Activated naive CD8-positive, alpha-beta T cell treated with anti-CD3 and anti-CD28 coated beads, Interleukin-2, amount 50 U/mL, for 16 hours (primary cell): ENCODE results near the gene ARHGEF38.
"Not testable (repeated sequence)": the region's sequence is repeated elsewhere in the genome, so short reads cannot be mapped to it uniquely, and the experiment has no call there.

ENCODE experiments used
- DNase-seq: peaks from one replicate; pipeline ENCODE4 v3.0.0-alpha.2; 2020; ENCODE audit warnings: low read depth, low spot score

ARHGEF38 gene

GRCh38 chr4:105645440-105645839, 93.0 kb downstream of the ARHGEF38 start:
- no peak for DNase-seq

- DNase-seq, result no peak
Observed at GRCh38 chr4:105650190-105650589, 97.8 kb downstream of the ARHGEF38 start.

GRCh38 chr4:105651884-105652283, 99.5 kb downstream of the ARHGEF38 start:
- DNase-seq, result no peak

DNA sequence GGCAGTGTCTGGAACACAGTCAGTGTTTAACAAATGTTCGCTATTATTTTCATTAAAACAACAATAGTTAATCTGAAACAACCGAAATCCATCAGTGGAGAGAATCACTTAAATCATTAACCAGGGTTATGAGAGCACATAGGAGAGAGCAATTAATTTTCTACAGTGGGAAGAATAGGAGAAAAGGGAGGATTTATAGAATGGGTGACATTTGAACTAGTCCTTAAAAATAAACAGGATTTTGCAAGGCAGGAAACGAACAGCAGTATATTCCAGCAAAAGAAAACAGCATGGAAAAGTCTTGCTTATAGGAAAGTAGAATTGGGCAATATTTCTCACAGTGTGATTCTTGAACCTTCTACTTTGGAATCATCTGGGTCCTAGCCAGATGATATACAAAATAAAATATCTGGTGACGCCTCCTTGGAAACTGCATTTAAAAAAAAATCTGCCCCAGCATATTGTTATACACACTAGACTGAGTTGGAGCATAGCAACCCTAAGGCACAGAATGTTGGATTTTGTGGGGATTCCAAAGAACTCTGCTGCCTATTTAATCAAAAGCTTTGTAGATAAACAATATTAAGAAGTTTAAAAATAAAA, 100.0 kb downstream of the ARHGEF38 start:
- DNase-seq, result no peak

- DNase-seq, result no peak
Observed at GRCh38 chr4:105657117-105657765, 104.8 kb downstream of the ARHGEF38 start.

DNA sequence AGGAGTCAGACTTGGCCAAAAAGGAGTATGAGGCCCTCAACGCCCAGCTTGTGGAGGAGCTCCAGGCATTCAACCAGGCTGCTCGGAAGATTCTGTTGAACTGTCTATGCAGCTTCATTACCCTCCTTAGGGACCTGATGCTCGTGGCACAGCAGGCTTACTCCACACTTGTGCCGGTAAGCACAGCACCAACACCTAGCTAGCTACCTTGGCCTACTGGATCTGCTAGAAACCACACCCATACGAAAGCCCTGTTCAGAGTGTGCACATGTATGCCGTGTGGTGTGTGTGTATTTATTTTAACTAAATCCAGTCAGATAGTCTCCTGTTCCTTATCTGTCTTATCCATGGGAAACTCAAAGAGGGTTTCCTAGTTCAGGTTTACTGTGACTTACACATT, 106.8 kb downstream of the ARHGEF38 start:
- DNase-seq, result no peak

GRCh38 chr4:105661028-105661427, 108.6 kb downstream of the ARHGEF38 start:
- no peak for DNase-seq

DNA sequence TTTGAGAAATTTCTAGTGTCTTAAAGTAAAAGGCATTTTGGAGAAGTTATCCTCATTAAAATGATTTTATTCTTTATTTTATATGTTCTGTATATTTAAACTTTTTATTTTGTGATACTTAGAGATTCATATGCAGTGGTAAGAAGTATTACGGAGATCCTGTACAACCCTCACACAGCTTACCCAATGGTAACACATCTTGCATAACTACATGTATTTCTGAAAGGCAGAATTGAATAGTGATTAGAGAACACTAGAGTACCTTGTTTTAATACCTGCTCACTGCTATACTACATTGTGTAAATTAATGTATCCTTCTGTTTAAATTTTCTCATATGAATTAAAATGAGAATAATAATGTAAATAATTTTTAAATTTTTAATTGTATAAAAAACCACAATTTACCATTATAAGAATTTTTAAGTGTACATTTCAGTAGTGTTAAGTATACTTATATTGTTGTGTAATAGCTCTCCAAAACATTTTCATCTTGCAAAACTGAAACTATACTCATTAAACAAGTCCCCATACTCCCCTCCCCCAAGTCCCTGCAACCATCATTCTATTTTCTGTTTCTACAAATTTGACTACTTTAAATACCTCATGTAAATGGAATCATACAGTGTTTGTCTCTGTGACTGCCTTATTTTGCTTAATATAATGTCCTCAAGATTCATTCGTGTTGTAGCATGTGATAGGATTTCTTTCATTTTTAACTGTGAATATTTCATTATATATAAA, 110.7 kb downstream of the ARHGEF38 start:
- DNase-seq, result no peak

DNA sequence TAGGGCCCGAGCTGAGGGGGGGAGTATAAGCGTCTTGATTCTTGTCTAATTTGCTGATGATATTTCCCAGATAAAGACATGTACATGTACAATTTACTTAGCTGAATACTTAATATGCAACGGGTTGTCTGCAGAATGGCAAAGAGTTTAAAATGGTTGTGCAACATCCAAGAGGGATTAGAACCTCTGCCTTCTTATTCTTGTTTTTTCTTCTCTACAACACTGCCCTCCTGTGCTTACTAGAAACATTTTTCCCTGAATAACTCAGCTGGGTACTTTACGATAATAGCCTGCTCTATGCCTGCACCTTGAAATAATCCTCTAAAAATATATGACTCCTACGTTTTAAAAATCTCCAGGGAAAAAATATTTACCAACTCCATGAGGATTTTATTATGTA, 114.3 kb downstream of the ARHGEF38 start:
- DNase-seq, result no peak

GRCh38 chr4:105670684-105671083, 118.3 kb downstream of the ARHGEF38 start:
- DNase-seq, result no peak

DNA sequence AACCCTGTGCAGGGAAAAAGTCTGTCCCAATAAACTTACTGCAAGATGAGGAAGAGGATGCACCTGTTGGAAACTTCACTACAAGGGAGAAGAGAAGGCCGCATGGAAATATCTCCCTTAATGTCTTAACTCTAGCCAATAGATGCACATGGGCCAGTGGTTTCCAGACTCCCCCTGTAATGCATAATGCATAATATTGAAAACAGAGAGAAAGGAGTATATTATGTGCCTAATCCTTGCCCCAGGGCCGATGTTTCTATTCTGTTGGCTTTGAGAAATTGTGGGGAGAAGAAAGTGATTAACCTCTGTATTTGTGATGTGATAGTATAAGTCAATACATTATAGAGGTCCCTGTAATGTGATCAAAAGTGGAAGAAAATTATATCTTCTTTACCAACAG, 118.9 kb downstream of the ARHGEF38 start:
- DNase-seq, result no peak

DNA sequence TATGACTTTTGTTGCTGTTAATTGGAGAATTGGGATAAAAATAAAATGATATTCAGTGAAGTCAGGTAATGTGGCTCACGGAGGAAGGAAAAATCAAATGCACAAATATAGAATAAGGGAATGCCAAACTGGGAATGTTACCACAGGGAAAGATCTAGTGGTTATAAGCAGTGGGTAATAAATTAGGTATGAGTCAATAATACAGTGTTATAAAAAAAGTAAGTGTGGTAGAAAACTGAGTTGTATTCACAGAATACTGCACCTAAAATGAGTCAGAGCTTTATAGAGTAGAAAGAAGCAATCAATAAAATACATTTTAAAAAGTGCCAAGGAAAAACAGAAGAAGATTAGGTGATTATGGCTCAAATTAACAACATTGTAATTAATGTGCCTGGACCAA, 121.6 kb downstream of the ARHGEF38 start:
- no peak for DNase-seq

- no peak for DNase-seq
Observed at GRCh38 chr4:105677709-105678108, 125.3 kb downstream of the ARHGEF38 start.

- no peak for DNase-seq
Observed at GRCh38 chr4:105679186-105679585, 126.8 kb downstream of the ARHGEF38 start.

DNA sequence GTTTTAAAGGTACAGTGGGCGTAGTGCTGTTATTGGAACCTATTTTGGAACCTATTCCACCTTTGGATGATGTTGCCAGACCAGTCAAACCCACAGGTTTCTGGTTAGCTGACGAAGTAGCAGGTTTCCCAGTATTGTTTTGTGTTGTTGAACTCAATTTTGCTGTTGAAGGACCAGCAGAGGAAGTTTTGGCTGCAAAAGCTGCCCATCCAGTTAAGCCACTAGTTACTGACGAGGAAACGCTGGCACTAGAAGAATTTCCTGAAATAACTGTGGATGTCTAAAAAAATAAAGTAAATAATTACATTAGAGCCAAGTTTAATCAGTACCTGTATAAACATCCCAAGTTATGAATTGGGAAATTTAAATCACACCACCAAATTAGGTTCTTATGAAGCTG, 130.6 kb downstream of the ARHGEF38 start:
- no peak for DNase-seq

DNA sequence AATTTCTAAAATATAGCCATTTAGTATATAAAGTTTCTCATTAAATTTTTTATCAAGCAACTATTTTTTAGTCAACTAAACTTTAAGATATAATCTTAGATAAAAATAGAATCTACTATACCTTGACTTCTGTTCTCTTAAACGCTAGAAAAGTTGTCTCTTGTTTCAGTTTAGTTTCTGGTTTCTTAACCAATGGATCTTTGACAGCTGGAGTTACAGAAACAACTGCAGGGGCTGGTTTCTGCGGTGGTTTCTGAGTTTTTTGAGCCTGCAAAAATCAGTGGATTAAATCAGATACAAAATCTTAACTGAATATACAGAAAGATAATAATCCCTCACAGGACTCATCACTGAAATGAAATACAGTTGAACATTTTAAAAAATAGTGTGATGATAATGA, 134.2 kb downstream of the ARHGEF38 start:
- no peak for DNase-seq

DNA sequence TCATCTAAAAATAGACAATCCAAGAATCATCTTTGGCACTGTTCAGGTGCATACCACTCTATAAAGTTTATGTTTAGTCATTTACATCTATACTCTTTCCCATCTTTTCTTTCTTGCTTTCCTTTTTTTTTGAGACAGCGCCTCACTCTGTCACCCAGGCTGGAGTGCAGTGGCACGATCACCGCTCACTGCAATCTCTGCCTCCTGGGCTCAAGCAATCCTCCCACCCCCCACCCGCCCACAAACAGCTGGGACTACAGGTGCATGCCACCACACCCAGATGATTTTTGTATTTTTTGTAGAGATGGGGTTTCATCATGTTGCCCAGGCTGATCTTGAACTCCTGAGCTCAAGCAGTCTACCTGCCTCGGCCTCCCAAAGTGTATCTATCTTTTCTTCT, 142.4 kb downstream of the ARHGEF38 start:
- DNase-seq, result not testable (repeated sequence)

- not testable (repeated sequence) for DNase-seq
Observed at GRCh38 chr4:105695832-105696231, 143.4 kb downstream of the ARHGEF38 start.

- no peak for DNase-seq
Observed at GRCh38 chr4:105698607-105699006, 146.2 kb downstream of the ARHGEF38 start.

DNA sequence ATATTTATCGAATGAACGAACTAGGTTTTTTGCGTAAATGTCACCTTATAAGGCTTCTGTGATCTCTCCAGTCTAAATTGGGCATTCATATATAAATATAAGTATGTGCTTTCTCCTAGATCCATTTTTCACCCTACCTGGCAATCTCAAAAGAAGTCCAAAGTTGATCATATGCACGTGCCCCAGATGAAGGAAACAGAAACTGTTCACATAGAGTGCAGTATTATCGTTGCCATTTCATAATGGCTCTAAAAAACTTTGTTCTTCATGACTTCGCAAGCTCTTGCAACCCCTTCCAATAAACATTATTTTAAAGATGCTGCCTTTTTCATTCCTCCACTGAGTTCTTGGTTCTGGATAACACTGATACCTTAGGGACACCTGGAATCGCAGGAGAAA, 155.4 kb downstream of the ARHGEF38 start:
- no peak for DNase-seq

DNA sequence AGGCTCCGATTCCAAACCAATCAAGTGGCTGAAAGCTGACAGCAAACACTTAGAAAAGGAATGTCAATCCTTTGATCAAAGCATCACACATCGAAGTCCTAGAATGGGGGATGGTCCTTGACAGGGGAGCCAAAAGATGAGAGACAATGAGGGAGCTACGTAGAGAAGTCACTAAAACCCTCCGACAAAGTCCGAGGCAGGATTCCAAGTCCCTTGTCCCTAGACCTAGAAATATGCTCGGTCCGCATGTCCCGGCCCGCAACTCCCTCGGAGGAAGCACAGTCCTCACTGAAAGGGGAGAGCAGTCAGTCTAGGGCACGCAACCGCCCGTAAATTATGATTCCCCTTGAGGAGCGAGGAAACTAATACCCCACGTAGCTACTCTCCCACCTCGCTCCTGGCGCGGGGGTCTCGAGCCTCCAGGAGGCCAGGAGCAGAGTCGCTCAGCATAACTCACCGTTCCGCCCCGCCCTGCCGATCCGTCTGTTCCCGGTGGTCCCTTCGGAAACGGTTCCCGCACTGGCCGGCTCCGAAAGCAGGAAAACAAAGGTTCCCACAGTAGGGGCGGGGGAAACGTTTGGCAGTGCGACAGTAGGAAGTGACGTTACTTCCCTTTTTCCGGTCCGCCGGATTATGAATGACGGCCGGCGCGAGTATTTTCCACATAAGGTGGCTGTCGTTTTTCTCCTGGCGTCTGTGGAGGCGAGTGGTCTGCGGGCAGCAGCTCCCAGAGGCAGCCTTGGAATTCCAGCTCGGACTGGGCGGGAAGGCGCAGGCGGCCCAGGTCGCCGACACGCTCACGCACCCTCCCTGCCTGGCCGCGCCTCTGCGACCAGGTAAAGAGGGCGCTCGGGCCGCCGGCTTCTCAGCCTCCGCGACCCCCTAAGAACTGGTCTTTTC, 156.0 kb downstream of the ARHGEF38 start, which contains the start of the genes GSTCD and INTS12:
Gene GSTCD, plus strand, starts transcription at position 604 of the 900 bp plus-strand sequence. CDS start 8,830 bp downstream, outside the sequence.
Gene INTS12, minus strand, starts transcription at position 509 of the 900 bp plus-strand sequence. CDS start 8,684 bp downstream, outside the sequence.
- peak; percentile 74 for DNase-seq

GRCh38 chr4:105709081-105709450, 156.6 kb downstream of the ARHGEF38 start:
- DNase-seq, result no peak
